ENCODE results near the gene FOXN1.

FOXN1 gene

DNA sequence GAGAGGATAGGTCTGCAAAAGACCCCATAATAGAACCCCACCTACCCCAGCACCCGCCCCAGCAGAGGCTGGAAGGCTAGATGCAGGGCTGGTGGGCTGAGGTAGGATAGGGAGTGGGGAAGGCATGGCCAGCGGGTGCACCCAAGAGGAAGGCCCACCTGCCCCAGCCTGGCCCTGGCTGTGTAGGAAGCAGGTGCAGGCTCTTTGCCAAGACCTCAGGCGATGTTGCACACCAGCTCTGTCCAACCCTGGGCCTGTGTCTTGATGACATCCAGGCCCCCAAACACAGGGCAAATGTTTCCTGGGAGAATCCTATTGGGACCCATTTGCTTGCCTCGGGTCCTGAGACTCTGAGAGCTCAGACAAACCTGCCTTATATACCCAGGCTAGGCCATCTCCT, 34.1 kb downstream of the FOXN1 start:
- no peak overlapping the region for H3K4me3 ChIP-seq (ENCODE audit: low read depth, low read length)
- TF ChIP-seq, protein P1, sequence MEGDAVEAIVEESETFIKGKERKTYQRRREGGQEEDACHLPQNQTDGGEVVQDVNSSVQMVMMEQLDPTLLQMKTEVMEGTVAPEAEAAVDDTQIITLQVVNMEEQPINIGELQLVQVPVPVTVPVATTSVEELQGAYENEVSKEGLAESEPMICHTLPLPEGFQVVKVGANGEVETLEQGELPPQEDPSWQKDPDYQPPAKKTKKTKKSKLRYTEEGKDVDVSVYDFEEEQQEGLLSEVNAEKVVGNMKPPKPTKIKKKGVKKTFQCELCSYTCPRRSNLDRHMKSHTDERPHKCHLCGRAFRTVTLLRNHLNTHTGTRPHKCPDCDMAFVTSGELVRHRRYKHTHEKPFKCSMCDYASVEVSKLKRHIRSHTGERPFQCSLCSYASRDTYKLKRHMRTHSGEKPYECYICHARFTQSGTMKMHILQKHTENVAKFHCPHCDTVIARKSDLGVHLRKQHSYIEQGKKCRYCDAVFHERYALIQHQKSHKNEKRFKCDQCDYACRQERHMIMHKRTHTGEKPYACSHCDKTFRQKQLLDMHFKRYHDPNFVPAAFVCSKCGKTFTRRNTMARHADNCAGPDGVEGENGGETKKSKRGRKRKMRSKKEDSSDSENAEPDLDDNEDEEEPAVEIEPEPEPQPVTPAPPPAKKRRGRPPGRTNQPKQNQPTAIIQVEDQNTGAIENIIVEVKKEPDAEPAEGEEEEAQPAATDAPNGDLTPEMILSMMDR (IDR thresholded peaks at IDR 0.05): no peak
- H2AFZ ChIP-seq: no peak overlapping the region
- H3K27ac ChIP-seq: no peak overlapping the region
- H3K9me3 ChIP-seq (ENCODE audit: control insufficient read depth, low read length): no peaks in the 10 kb centered on the region
- no peaks in the 10 kb centered on the region for H3K79me2 ChIP-seq
- H3K4me1 ChIP-seq: no peaks in the 10 kb centered on the region
- H3K36me3 ChIP-seq (ENCODE audit: control insufficient read depth, insufficient read depth, low read length): no peaks in the 10 kb centered on the region
- no peak overlapping the region for H3K9ac ChIP-seq
- no peaks in the 10 kb centered on the region for H3K27me3 ChIP-seq (ENCODE audit: control insufficient read depth, insufficient read depth, low read length)
- no peak overlapping the region for H3K4me2 ChIP-seq (ENCODE audit: low read length)

DNA sequence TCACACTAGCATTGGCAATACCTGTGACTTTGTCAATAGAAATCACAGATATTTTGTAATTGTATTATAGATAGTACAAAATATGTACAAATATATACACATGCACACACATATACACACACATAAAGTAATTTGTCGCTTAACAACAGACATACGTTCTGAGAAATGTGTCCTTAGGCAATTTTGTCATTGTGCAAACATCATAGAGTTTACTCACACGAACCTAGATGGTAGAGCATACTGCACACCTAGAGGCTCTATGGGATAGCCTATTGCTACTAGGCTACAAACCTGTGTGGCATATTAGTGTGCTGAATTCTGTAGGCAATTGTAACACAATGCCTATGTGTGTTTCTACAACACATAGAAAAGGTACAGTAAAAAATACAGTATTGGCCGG, 35.3 kb downstream of the FOXN1 start:
- no peaks in the 10 kb centered on the region for H3K79me2 ChIP-seq
- no peaks in the 10 kb centered on the region for H3K4me1 ChIP-seq
- H3K36me3 ChIP-seq (ENCODE audit: control insufficient read depth, insufficient read depth, low read length): no peaks in the 10 kb centered on the region
- H3K4me2 ChIP-seq (ENCODE audit: low read length): no peak overlapping the region
- H3K9ac ChIP-seq: no peak overlapping the region
- H3K9me3 ChIP-seq (ENCODE audit: control insufficient read depth, low read length): no peaks in the 10 kb centered on the region
- TF ChIP-seq, protein P1 (IDR thresholded peaks at IDR 0.05): no peak
- no peak overlapping the region for H3K27ac ChIP-seq
- no peak overlapping the region for H2AFZ ChIP-seq
- H3K27me3 ChIP-seq (ENCODE audit: control insufficient read depth, insufficient read depth, low read length): no peaks in the 10 kb centered on the region
- no peak overlapping the region for H3K4me3 ChIP-seq (ENCODE audit: low read depth, low read length)

DNA sequence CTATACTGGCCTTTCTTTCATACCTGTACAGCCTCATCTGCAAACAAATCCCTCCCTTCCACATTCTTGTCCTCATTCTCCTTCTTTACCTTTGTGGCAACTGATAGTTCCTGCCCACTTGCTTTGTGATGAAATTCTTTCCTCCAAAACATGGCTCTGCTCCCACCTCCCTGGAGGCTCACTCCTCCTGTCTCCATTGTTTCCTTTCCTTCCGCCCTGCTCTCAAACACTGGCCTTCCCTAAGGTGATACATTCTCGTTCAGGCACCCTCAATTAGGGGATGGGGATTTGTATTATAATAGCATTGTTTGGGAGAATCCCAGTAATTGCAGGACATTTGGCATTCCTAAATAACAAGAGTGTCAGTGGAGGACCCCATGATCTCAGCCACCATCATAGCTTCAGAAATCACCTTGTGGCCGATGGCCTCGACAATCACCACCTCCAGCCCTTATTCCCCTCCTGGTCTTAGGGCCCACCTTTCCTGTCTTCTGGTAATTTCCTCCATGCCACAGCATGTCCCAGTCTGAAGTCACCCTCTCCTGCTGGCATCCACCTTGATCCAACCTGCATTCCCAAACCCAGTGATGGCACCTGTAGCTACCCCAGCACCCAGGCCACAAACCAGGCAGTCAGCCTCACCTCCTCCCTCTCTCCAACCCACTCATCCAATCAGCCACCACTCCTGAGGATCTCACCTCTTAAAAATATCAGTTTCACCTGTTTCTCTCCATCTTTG, 38.4 kb downstream of the FOXN1 start:
- H3K27ac ChIP-seq: no peak overlapping the region
- TF ChIP-seq, protein P1 (IDR thresholded peaks at IDR 0.05): no peak
- no peak overlapping the region for H3K4me2 ChIP-seq (ENCODE audit: low read length)
- H2AFZ ChIP-seq: no peak overlapping the region
- H3K4me3 ChIP-seq (ENCODE audit: low read depth, low read length): no peak overlapping the region
- no peaks in the 10 kb centered on the region for H3K9me3 ChIP-seq (ENCODE audit: control insufficient read depth, low read length)
- H3K27me3 ChIP-seq (ENCODE audit: control insufficient read depth, insufficient read depth, low read length): no peaks in the 10 kb centered on the region
- no peaks in the 10 kb centered on the region for H3K79me2 ChIP-seq
- H3K9ac ChIP-seq: no peak overlapping the region
- H3K4me1 ChIP-seq: no peaks in the 10 kb centered on the region
- H3K36me3 ChIP-seq (ENCODE audit: control insufficient read depth, insufficient read depth, low read length): no peaks in the 10 kb centered on the region

DNA sequence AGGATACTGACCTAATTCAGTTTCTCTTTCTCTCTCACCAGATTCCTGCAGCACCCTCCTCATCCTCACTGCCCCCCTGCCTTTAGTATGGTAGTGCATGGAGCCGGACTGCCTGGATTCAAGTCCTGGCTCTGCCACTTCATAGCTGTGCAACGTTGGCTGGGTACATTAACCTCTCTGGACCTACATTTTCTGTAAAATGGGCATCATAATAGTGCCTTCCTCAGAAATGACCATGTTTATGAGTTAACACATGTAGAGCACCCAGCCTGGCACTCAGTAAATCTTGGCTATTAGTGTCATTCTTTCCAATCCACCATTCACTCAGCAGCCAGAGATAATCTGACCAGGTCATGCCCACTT, 39.0 kb downstream of the FOXN1 start:
- Histone ChIP-seq H3K4me3 (ENCODE audit: low read depth, low read length) (no peak overlapping the region), H3K79me2 (no peaks in the 10 kb centered on the region), H3K36me3 (ENCODE audit: control insufficient read depth, insufficient read depth, low read length) (no peaks in the 10 kb centered on the region), H3K4me2 (ENCODE audit: low read length) (no peak overlapping the region), H3K27me3 (ENCODE audit: control insufficient read depth, insufficient read depth, low read length) (no peaks in the 10 kb centered on the region), H2AFZ (no peak overlapping the region), H3K27ac (no peak overlapping the region), H3K4me1 (no peaks in the 10 kb centered on the region), H3K9ac (no peak overlapping the region), H3K9me3 (ENCODE audit: control insufficient read depth, low read length) (no peaks in the 10 kb centered on the region)
- TF ChIP-seq, protein P1 (IDR thresholded peaks at IDR 0.05): no peak

DNA sequence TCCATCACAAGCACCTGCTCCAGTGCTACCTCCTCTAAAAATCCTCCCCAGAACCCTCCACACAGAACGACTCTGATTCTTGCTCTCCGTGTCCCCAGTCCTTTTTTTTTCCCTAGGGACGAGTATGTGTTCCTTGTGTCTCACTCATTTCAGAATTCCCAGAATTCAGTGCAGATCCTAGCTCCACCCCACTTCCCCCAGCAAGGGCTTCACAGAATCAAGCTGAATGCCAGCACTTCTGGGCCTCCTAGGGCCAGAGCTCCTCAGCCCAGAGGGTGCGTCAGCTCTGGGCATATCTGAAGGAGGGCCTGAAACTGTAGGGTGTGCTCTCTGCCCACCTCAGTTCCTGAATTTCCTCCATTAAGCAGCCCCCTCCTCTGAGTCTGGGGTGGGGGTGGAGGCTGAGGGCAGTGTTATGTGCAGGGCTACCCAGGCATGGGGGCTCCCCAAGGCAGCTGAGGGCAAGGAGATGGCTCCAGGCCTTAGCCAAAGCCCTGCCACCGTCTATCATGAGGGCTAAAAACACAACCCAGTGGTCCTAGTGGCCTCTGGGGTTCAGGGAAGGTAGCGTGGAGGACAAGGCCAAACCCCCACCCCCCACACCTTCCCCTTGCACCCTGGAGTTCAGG, 39.8 kb downstream of the FOXN1 start:
- no peak overlapping the region for H3K27ac ChIP-seq
- no peak overlapping the region for H2AFZ ChIP-seq
- TF ChIP-seq, protein P1 (IDR thresholded peaks at IDR 0.05): no peak

More for the DNA sequence above, 39.8 kb downstream of the FOXN1 start:
- H3K4me2 ChIP-seq (ENCODE audit: low read length): no peak overlapping the region
- no peaks in the 10 kb centered on the region for H3K36me3 ChIP-seq (ENCODE audit: control insufficient read depth, insufficient read depth, low read length)
- no peaks in the 10 kb centered on the region for H3K4me1 ChIP-seq
- no peaks in the 10 kb centered on the region for H3K27me3 ChIP-seq (ENCODE audit: control insufficient read depth, insufficient read depth, low read length)
- H3K9me3 ChIP-seq (ENCODE audit: control insufficient read depth, low read length): no peaks in the 10 kb centered on the region
- H3K4me3 ChIP-seq (ENCODE audit: low read depth, low read length): no peak overlapping the region
- no peak overlapping the region for H3K9ac ChIP-seq
- no peaks in the 10 kb centered on the region for H3K79me2 ChIP-seq

Measured in parathyroid adenoma (tissue), 2 donors.